Keratinocyte (primary cell): ENCODE measurements around the gene ZP2. TPM values are rescaled to one million over a fixed set of nuclear protein-coding genes. Genes with fewer than 3 reads are reported as not detected.

Experiments
- DNase-seq: peaks from one replicate; pipeline ENCODE4 v3.0.0-alpha.2; 2011; ENCODE audit warnings: low read depth, missing footprints, low spot score
- FAIRE-seq: peaks from 2 replicates; lab custom pipeline; 2011; peaks lifted over from hg19 to GRCh38; lab: Jason Lieb, UNC
- H2AFZ ChIP-seq: 2 replicates; pipeline ENCODE4 v1.6.0; 2012; ENCODE audit warnings: low read length, control low read depth, inconsistent platforms; ENCODE audit not compliant: control insufficient read depth
- H3K27ac ChIP-seq: 2 replicates; pipeline ENCODE4 v1.5.1; 2011; ENCODE audit warnings: low read length; ENCODE audit not compliant: control insufficient read depth, insufficient read depth
- H3K27me3 ChIP-seq: 3 replicates; pipeline ENCODE4 v1.6.0; 2011; ENCODE audit warnings: low read length; ENCODE audit not compliant: control insufficient read depth, insufficient read depth; ENCODE audit errors: extremely low read depth
- H3K36me3 ChIP-seq, 2 experiments: 2 replicates in 1 of 2; 3 replicates in 1 of 2; pipeline ENCODE4 v1.5.1; 2011; ENCODE audit warnings: low read length in 2 of 2, mild to moderate bottlenecking in 1 of 2; ENCODE audit not compliant: control insufficient read depth in 2 of 2, insufficient read depth in 2 of 2; ENCODE audit errors: extremely low read depth in 1 of 2
- H3K4me1 ChIP-seq: 3 replicates; pipeline ENCODE4 v1.5.1; 2011; ENCODE audit warnings: low read length; ENCODE audit not compliant: control insufficient read depth, insufficient read depth; ENCODE audit errors: extremely low read depth
- H3K4me2 ChIP-seq: 3 replicates; pipeline ENCODE4 v1.6.0; 2011; ENCODE audit warnings: low read depth, low read length; ENCODE audit not compliant: control insufficient read depth, insufficient read depth; ENCODE audit errors: extremely low read depth
- H3K4me3 ChIP-seq, 3 experiments: fragments of 200-600 bp in 1 of 3; sonication (generic) in 1 of 3; 2 replicates in 2 of 3; 3 replicates in 1 of 3; pipeline ENCODE4 v1.5.1; 2011 to 2016; ENCODE audit warnings: low read length in 3 of 3, mild to moderate bottlenecking in 3 of 3, control low read depth in 2 of 3, inconsistent platforms in 1 of 3, low read depth in 1 of 3, mixed read lengths in 1 of 3, mixed run types in 1 of 3, moderate library complexity in 1 of 3; ENCODE audit not compliant: control insufficient read depth in 2 of 3, insufficient read depth in 2 of 3; ENCODE audit errors: extremely low read depth in 1 of 3
- H3K79me2 ChIP-seq: 2 replicates; pipeline ENCODE4 v1.6.0; 2012; ENCODE audit warnings: low read length; ENCODE audit not compliant: control insufficient read depth, insufficient read depth
- H3K9ac ChIP-seq: 3 replicates; pipeline ENCODE4 v1.6.0; 2011; ENCODE audit warnings: low read length; ENCODE audit not compliant: control insufficient read depth, insufficient read depth; ENCODE audit errors: extremely low read depth
- H3K9me1 ChIP-seq: 3 replicates; pipeline ENCODE4 v1.6.0; 2011; ENCODE audit warnings: low read length; ENCODE audit not compliant: control insufficient read depth, insufficient read depth; ENCODE audit errors: extremely low read depth
- H3K9me3 ChIP-seq: 2 replicates; pipeline ENCODE4 v1.5.1; 2012; ENCODE audit warnings: low read depth, low read length; ENCODE audit not compliant: control insufficient read depth
- H4K20me1 ChIP-seq: 3 replicates; pipeline ENCODE4 v1.6.0; 2011; ENCODE audit warnings: low read length; ENCODE audit not compliant: control insufficient read depth, insufficient read depth; ENCODE audit errors: extremely low read depth
- CTCF ChIP-seq, 3 experiments: IDR thresholded peaks in 1 of 3; conservative IDR thresholded peaks in 1 of 3; optimal IDR thresholded peaks in 1 of 3; 2 replicates in 2 of 3; 3 replicates in 1 of 3; pipeline versions ENCODE3 to v1.5.1; 2011; ENCODE audit warnings: low read length in 3 of 3, mild to moderate bottlenecking in 3 of 3, moderate library complexity in 2 of 3, control low read depth in 1 of 3, inconsistent platforms in 1 of 3; ENCODE audit not compliant: insufficient read depth in 2 of 3; ENCODE audit errors: extremely low read depth in 1 of 3
- EZH2 ChIP-seq: IDR thresholded peaks from one replicate; pipeline ENCODE4 v1.6.1; 2012; ENCODE audit warnings: inconsistent platforms, mild to moderate bottlenecking, low read length, moderate library complexity
- dilution Hi-C: fragments of 300-500 bp; cut with MboI; formaldehyde crosslinking; loops from one replicate; pipeline ENCODE4 v1.7.0; 2020; ENCODE audit warnings: low sequenced_read_pairs; ENCODE audit not compliant: extremely low pct_ligation_motif_present
- polyA plus RNA-seq, 5 experiments: library from polyadenylated mRNA; depleted of rRNA in 3 of 5; stranded (reverse) in 3 of 5; stranded (forward) in 1 of 5; unstranded in 1 of 5; fragments of >200 nt; gene quantifications; 1 replicate in 1 of 5; 2 replicates in 3 of 5; 3 replicates in 1 of 5; pipeline versions ENCODE4 v1.2.1 to v1.2.3, GENCODE V29; 2011 to 2012; ENCODE audit warnings: missing spikeins in 2 of 5, low read depth in 1 of 5, low replicate concordance in 1 of 5

The ZP2 gene
- polyA plus RNA-seq, 1 donor (not counting 4 experiments of a cell fraction or from before 2014, with no cell fraction given): not detected

GRCh38 chr16:21160276-21160675, 51.1 kb downstream of the ZP2 start:
- dilution Hi-C loops: no loop called here
- H3K36me3 ChIP-seq: peaks cover 4 to 24% of the 10 kb centered on the region in 2 experiments
- no peak overlapping the region for H2AFZ ChIP-seq
- H3K4me2 ChIP-seq: peak overlapping the region; percentile 98
- H3K27me3 ChIP-seq: no peaks in the 10 kb centered on the region
- no peak for FAIRE-seq
- H3K79me2 ChIP-seq: peaks cover 31% of the 10 kb centered on the region
- peaks cover 26% of the 10 kb centered on the region for H3K4me1 ChIP-seq
- no peak for DNase-seq
- no peaks in the 10 kb centered on the region for H4K20me1 ChIP-seq
- no peak overlapping the region for H3K9ac ChIP-seq
- peak overlapping the region in 2 of 3 experiments; percentile 89 to 96 for H3K4me3 ChIP-seq
- H3K27ac ChIP-seq: peak overlapping the region; percentile 84
- TF ChIP-seq CTCF (optimal IDR thresholded peaks at IDR 0.05 in 1 of 3, IDR thresholded peaks at IDR 0.05 in 1 of 3, conservative IDR thresholded peaks at IDR 0.05 in 1 of 3; ENCODE audit: extremely low read depth in 1 of 3, insufficient read depth in 2 of 3, low read length in 3 of 3): no peak
- no peak for TF ChIP-seq EZH2
- no peaks in the 10 kb centered on the region for H3K9me1 ChIP-seq
- no peaks in the 10 kb centered on the region for H3K9me3 ChIP-seq

GRCh38 chr16:21159281-21159951, 52.0 kb downstream of the ZP2 start:
- H2AFZ ChIP-seq: peak overlapping the region; percentile 82
- H3K9ac ChIP-seq: peak overlapping the region; percentile 86
- H3K9me3 ChIP-seq: no peaks in the 10 kb centered on the region
- H3K9me1 ChIP-seq: no peaks in the 10 kb centered on the region
- H3K4me3 ChIP-seq: peak overlapping the region; percentile 89 to 96 (median 90)
- H3K79me2 ChIP-seq: peaks cover 29% of the 10 kb centered on the region
- H3K4me2 ChIP-seq: peak overlapping the region; percentile 98
- dilution Hi-C loops: no loop called here
- H3K4me1 ChIP-seq: peaks cover 26% of the 10 kb centered on the region
- no peak for TF ChIP-seq CTCF (optimal IDR thresholded peaks at IDR 0.05 in 1 of 3, IDR thresholded peaks at IDR 0.05 in 1 of 3, conservative IDR thresholded peaks at IDR 0.05 in 1 of 3; ENCODE audit: extremely low read depth in 1 of 3, insufficient read depth in 2 of 3, low read length in 3 of 3)
- no peak for TF ChIP-seq EZH2
- no peaks in the 10 kb centered on the region for H4K20me1 ChIP-seq
- H3K27me3 ChIP-seq: no peaks in the 10 kb centered on the region
- peak overlapping the region; percentile 84 for H3K27ac ChIP-seq
- no peak for DNase-seq
- FAIRE-seq: no peak
- peaks cover under 1 to 22% of the 10 kb centered on the region in 2 experiments for H3K36me3 ChIP-seq
